ENCODE measurements around the gene PFAS.

- TF ChIP-seq CTCF (conservative IDR thresholded peaks at IDR 0.05; ENCODE audit: low read depth in 2 of 2): no peak
- TF ChIP-seq POLR2AphosphoS5 (IDR thresholded peaks at IDR 0.05; ENCODE audit: low read depth): no peak
Measured at GRCh38 chr17:8294361-8294760, 45.3 kb downstream of the PFAS start.

Measured in GM23338 (cell line).